AML-193 (cell line): ENCODE measurements around the gene CELF2.
"Not testable (repeated sequence)": the region's sequence is repeated elsewhere in the genome, so short reads cannot be mapped to it uniquely, and the experiment has no call there.

ENCODE experiments used
- DNase-seq, 2 experiments: peaks; one replicate each; lab custom pipeline; 2025; lab: John Stamatoyannopoulos, UW

CELF2 gene

DNA sequence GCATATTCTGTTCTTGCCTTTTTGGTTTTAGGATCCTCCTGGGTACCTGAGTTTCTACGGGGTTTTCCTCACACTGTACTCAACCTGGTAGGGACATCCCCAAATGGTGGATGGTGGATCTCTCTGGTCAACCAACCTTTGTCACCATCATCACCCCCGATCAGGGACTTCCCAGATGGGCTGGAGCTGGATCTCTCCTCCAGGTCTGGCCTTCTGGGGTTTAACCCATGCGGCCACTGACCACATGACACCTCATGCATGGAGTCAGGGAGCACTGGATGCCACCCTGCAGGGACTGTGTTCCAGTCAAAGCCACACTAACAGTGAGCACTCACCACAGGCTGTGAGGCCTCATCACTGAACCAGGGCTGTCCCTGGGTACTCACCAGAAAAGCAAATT lies 80.0 kb downstream of the CELF2 start:
- DNase-seq = no peak

GRCh38 chr10:11098666-11099065 lies 81.0 kb downstream of the CELF2 start:
- no peak for DNase-seq

DNA sequence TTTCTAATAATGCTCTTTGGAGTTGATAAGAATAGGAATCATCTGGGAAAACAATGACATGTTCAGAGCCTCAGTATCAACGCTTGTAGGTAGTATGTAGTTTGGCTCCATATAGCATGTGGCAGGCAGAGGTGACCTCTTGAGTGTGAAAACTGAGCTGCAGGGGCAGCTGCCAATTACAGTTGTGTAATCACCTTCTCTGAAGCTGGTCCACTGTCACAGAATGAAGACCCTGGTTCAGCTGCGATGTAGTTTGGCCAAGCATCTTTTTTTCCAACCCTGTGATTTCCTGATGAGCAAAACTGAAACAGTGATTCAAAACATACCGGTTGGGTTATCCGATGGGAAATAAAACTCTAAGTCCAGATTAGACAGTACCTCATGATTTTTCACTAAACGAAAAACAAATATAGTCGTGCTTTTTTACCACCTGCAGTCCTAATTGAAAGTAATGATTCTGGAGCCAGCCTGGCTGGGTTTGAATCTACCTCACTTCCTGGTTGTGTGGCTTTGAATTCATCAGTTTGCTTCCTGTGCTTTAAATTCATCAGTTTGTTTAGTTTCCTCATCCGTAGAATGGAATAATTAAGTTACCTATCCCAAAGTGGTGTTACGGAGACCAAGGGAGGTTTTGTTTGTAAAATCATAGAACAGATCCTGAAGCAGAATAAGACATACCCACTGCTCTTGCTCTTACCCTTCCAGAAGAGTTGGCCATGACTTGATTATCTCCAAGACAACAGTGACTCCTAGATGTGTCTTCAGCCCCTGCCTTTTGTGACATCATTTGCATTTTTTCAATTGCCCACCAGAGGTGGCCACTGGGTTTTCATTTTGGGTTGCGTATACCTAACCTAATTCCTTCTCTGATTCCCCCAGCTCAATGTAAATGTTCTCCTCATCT lies 87.4 kb downstream of the CELF2 start:
- no peak for DNase-seq

DNA sequence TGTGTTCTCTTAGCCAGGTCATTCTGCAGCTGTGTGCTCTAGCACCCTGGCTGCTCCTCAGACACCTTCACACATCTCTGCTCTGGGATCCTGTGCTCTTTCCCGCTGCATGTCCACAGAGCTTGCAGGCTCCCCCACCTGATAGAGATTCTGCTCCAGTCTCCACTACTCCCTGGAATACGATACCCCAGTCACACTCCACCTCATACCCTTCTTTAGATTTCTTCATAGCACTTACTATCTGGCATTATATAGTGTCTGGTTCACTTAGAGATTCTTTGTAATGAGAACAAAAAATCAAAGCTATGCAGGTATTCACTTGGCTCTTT lies 88.0 kb downstream of the CELF2 start:
- no peak for DNase-seq

GRCh38 chr10:11106621-11107374 lies 89.1 kb downstream of the CELF2 start:
- no peak for DNase-seq

GRCh38 chr10:11107948-11108347 lies 90.3 kb downstream of the CELF2 start:
- DNase-seq = no peak

DNA sequence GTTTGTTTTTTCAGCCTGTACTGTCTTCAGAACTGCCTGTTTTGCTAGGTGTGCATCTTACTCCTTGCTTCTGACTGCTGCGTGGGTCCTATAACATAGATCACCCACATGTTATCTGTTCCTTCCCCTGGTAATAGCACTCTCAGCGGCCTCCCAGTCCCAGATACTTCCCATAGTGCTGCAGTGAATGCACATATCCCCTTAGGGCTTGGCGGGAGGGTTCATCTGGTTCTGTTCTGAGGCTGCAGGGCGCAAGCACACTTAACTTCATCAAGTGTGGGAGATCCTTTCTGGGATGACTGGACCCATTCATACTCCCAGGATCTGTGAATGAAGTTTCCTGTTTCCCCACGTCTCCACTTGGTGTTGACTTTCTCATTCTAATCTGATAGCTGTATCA lies 90.7 kb downstream of the CELF2 start:
- DNase-seq = no peak

DNA sequence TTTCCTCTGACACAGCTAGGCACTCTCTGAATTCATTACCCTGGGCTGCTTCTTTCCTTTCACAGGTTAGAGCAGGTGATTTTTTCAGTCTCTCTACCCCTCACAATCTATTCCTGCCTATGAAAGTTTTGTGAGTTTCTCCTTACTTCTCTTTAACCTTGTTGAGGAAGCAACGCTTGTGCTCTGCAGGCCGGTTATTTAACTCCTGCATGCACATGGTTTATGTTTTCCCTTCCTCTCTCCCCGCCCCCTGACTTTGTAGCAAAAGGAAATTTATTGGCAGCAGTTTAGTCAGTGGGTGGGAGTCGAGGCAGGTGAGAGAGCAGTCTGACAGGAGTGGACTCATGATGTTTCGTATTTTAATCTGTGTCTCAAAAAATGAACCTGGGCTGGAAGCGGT lies 91.9 kb downstream of the CELF2 start:
- DNase-seq = no peak

DNA sequence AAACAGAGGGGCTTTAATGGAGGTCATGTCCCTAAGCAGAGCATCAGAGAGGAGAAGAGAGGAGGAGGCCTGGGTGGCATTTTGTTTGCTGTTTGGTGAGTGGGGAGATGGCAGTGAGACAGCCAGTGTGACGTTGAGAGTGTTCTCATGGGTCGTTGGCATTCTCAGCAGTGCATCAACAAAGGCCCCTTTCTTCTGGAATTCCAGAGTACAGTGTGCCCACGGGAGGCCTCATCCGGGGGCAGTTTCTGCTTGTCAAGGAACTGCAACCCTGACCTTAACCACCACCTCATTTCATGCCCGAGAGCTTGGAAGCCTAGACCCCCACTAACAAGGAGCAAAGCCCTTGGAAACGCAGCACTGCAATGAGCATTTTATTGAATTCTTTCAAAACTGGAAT lies 92.9 kb downstream of the CELF2 start:
- DNase-seq = no peak

- no peak for DNase-seq
Measured at GRCh38 chr10:11111490-11111889, 93.8 kb downstream of the CELF2 start.

- DNase-seq = no peak
Measured at GRCh38 chr10:11112718-11113117, 95.0 kb downstream of the CELF2 start.

- peak; percentile 39 to 72 for DNase-seq
Measured at GRCh38 chr10:11113156-11113555, 95.5 kb downstream of the CELF2 start.

GRCh38 chr10:11114269-11114668 lies 96.6 kb downstream of the CELF2 start:
- DNase-seq = no peak

DNA sequence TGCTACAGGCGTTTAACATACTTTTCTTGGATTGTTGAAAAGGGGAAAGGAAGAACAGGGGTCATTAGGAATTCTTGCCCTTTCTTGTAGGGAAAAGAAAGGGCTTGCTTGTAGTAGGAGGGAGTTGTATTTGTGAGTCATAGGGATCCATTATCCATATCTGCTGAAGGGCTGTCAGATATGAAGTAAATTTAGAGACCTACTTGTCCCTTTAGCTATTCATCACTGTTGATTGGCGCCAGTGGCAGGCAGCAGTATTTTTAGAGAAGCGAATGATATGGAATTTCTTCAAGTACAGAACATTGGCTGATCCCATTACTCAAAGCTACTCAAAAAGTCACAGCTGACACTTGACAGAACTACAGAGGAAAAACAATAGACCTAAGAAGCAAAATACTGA lies 97.7 kb downstream of the CELF2 start:
- no peak for DNase-seq

GRCh38 chr10:11116361-11116760 lies 98.7 kb downstream of the CELF2 start:
- no peak for DNase-seq

GRCh38 chr10:11116817-11117216 lies 99.1 kb downstream of the CELF2 start:
- DNase-seq = no peak

- DNase-seq = no peak
Measured at GRCh38 chr10:11118686-11119085, 101.0 kb downstream of the CELF2 start.

DNA sequence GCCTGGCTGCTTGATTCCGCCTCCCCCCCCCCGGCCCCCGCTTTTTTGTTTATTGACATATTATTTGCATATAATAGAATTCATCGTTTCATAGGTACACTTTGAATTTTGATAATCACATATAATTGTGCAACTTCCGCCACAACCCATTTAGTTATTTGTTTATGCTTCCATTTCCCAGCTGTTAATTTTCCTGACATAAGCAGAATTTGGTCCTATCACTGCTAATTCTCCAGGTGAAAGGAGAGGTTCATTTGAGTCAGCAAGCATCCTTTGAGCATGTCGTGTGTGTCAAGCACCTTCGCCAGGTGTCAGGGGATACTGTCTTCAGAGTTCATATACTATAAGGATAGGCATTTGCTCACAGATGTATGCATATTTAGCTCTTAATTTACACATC lies 102.2 kb downstream of the CELF2 start:
- DNase-seq = no peak

DNA sequence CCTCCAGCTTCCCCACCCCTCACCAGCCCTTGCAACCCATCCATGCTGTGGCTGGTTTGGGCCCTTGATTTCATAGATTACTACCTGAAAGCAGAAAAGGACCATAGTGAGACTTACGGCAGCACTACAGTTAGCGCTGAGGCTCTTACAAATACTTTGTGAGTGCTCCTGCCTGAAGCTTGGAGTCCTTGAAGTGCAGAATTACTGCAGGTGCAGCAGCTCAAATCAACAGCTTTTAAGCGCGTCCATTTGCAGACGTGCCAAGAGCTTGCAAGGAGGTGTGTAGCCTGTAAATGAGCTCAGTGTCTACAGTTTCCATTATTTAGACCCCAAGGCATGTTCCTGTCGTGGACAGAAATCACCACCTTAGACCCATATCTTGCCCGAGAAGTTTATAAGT lies 103.0 kb downstream of the CELF2 start:
- DNase-seq = no peak

DNA sequence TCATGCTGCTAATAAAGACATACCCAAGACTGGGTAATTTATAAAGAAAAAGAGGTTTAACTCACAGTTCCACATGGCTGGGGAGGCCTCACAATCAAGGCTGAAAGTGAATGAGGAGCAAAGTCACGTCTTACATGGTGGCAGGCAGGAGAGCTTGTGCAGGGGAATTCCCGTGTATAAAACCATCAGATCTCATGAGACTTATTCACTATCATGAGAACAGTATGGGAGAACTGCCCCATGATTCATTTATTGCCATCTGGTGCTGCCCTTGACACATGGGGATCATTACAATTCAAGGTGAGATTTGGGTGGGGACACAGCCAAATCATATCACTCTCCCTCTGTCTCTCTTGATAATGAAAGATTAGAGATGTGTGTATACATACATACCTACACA lies 106.2 kb downstream of the CELF2 start:
- DNase-seq = not testable (repeated sequence)

DNA sequence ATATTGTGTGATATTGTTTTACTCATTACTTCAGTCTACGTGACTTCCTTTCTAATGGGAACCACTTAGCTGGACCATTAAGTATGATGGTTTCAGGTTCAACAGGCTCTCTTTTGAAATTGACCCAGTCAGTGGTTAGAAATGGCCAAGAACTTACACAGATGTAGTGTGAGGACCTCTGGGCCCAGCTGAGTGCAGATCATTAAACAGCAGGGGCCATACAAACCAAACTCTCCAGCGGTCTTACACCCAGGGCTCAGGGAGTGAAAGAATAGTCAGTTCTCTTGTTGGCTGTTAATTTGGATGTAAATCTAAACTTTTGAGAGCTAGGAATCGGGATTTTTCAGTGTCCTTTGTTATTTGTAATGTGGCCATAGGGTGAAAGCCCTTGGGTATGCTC lies 107.3 kb downstream of the CELF2 start:
- DNase-seq = no peak

GRCh38 chr10:11127017-11127416 lies 109.3 kb downstream of the CELF2 start:
- not testable (repeated sequence) for DNase-seq

DNA sequence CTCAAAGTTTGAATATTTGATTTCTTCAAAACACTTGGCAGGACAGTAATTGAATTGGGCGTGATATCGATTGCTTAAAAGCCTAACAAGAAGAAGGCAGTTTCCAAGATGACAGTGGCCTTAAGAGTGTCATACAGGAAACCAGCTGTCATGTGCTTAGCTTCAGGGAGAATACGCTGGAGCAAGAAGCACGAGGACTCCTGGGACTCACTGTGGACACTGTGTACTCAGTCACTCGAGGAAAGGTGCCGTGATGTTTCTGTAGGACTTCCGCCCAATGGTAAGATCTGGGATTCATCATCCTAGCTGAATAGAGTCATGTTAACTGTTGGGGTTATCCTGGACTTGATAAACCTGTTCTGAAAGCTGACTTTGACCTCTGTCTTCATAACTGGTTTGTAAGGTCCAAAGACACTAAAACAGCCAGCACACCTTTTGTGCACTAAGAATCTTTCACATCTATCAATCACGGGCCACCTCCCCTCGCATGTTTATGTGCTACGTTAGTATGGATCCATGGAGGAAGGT lies 113.5 kb downstream of the CELF2 start:
- DNase-seq = no peak
